Endothelial cell of umbilical vein (primary cell): Measurements from ENCODE around the gene HBEGF. TPM values are rescaled to one million over a fixed set of nuclear protein-coding genes. Genes with fewer than 3 reads are reported as not detected.

Experiments used
- BruUV-seq: library from RNA; stranded (reverse); fragments of 400-500 nt; replicated peaks from 2 replicates; lab custom pipeline; 2021; lab: Mats Ljungman, UMichigan
- CTCF ChIA-PET: fragments of 300-600, 350-600 bp; sonication (Branson Sonifier 250); formaldehyde crosslinking; loops from one replicate; lab custom pipeline; 2021; ENCODE audit warnings: antibody characterized with exemption, inconsistent platforms; lab: Charles Lee
- POLR2A ChIA-PET: fragments of 300-600, 350-600 bp; sonication (Branson Sonifier 250); formaldehyde crosslinking; loops from one replicate; lab custom pipeline; 2021; ENCODE audit warnings: antibody characterized with exemption, inconsistent platforms; lab: Charles Lee
- DNase-seq: peaks from one replicate; pipeline ENCODE4 v3.0.0-alpha.2; 2011; ENCODE audit warnings: low read depth, low spot score
- FAIRE-seq: peaks from 2 replicates; lab custom pipeline; 2011; peaks lifted over from hg19 to GRCh38; lab: Jason Lieb, UNC
- H2AFZ ChIP-seq: 2 replicates; pipeline ENCODE4 v1.6.0; 2012; ENCODE audit warnings: low read depth, low read length, control low read depth, inconsistent platforms
- H3K27ac ChIP-seq: 2 replicates; pipeline ENCODE4 v1.5.1; 2011; ENCODE audit warnings: low read depth, mild to moderate bottlenecking, control low read depth, low read length, moderate library complexity; ENCODE audit not compliant: insufficient read depth
- H3K27me3 ChIP-seq, 2 experiments: 2 replicates each; pipeline versions ENCODE4 v1.6.0 to v1.6.1; 2011; ENCODE audit warnings: low read length in 2 of 2, mixed read lengths in 1 of 2; ENCODE audit not compliant: control insufficient read depth in 2 of 2, insufficient read depth in 2 of 2
- H3K36me3 ChIP-seq, 2 experiments: 2 replicates in 1 of 2; 3 replicates in 1 of 2; pipeline ENCODE4 v1.5.1; 2011; ENCODE audit warnings: low read length in 2 of 2, mild to moderate bottlenecking in 1 of 2, moderate library complexity in 1 of 2; ENCODE audit not compliant: control insufficient read depth in 2 of 2, insufficient read depth in 2 of 2; ENCODE audit errors: extremely low read depth in 1 of 2
- H3K4me1 ChIP-seq: 3 replicates; pipeline ENCODE4 v1.5.1; 2011; ENCODE audit warnings: mild to moderate bottlenecking, low read length; ENCODE audit not compliant: control insufficient read depth, insufficient read depth; ENCODE audit errors: extremely low read depth
- H3K4me2 ChIP-seq: 2 replicates; pipeline ENCODE4 v1.6.1; 2011; ENCODE audit warnings: low read length, control low read depth, mixed read lengths; ENCODE audit not compliant: insufficient read depth
- H3K4me3 ChIP-seq, 3 experiments: fragments of 200-600 bp in 1 of 3; sonication (generic), shearing (Covaris generic) in 1 of 3; replicated peaks in 1 of 3; 2 replicates each; pipeline ENCODE4 v1.5.1; 2011 to 2016; ENCODE audit warnings: control low read depth in 3 of 3, low read length in 3 of 3, mild to moderate bottlenecking in 2 of 3, inconsistent platforms in 1 of 3, low read depth in 1 of 3, moderate library complexity in 1 of 3; ENCODE audit not compliant: insufficient read depth in 1 of 3
- H3K79me2 ChIP-seq: 2 replicates; pipeline ENCODE4 v1.6.0; 2012; ENCODE audit warnings: low read length, inconsistent platforms; ENCODE audit not compliant: control insufficient read depth, insufficient read depth
- H3K9ac ChIP-seq: replicated peaks from 2 replicates; pipeline ENCODE3; 2011; ENCODE audit warnings: low read length, control low read depth; ENCODE audit not compliant: insufficient read depth; ENCODE audit errors: extremely low read depth
- H3K9me1 ChIP-seq: replicated peaks from 3 replicates; pipeline ENCODE4 v1.6.0; 2011; ENCODE audit warnings: mild to moderate bottlenecking, low read length; ENCODE audit not compliant: control insufficient read depth, insufficient read depth; ENCODE audit errors: extremely low read depth
- H3K9me3 ChIP-seq: replicated peaks from 2 replicates; pipeline ENCODE4 v1.5.1; 2012; ENCODE audit warnings: low read length, inconsistent platforms; ENCODE audit not compliant: control insufficient read depth, insufficient read depth
- H4K20me1 ChIP-seq: replicated peaks from 2 replicates; pipeline ENCODE3; 2011; ENCODE audit warnings: mild to moderate bottlenecking, low read length; ENCODE audit not compliant: control insufficient read depth, insufficient read depth; ENCODE audit errors: extremely low read depth
- EZH2 ChIP-seq: IDR thresholded peaks from 2 replicates; pipeline ENCODE4 v1.6.1; 2012; ENCODE audit warnings: borderline replicate concordance, low read depth, mild to moderate bottlenecking, moderate library complexity, low read length, inconsistent platforms; ENCODE audit not compliant: severe bottlenecking
- FOS ChIP-seq: IDR thresholded peaks from 2 replicates; pipeline ENCODE4 v1.6.1; 2011; ENCODE audit warnings: mild to moderate bottlenecking, low read length, moderate library complexity, borderline replicate concordance; ENCODE audit not compliant: insufficient read depth
- GATA2 ChIP-seq: IDR thresholded peaks from 2 replicates; pipeline ENCODE4 v1.7.0; 2011; ENCODE audit warnings: low read depth, mild to moderate bottlenecking, moderate library complexity, mixed read lengths, low read length; ENCODE audit not compliant: insufficient read length, insufficient read depth
- JUN ChIP-seq: IDR thresholded peaks from 2 replicates; pipeline ENCODE4 v1.6.1; 2011; ENCODE audit warnings: borderline replicate concordance, low read depth; ENCODE audit not compliant: insufficient read length, insufficient read depth
- MYC ChIP-seq: IDR thresholded peaks from one replicate; pipeline ENCODE4 v1.6.1; 2011; ENCODE audit warnings: mild to moderate bottlenecking, low read depth, low read length
- POLR2A ChIP-seq: IDR thresholded peaks from 2 replicates; pipeline ENCODE4 v1.6.1; 2012; ENCODE audit warnings: low read depth, mild to moderate bottlenecking, control low read depth, low read length
- POLR2AphosphoS5 ChIP-seq: IDR thresholded peaks from 2 replicates; pipeline ENCODE4 v1.6.1; 2012; ENCODE audit warnings: low read depth, mild to moderate bottlenecking, control low read depth, low read length, moderate library complexity; ENCODE audit not compliant: insufficient read depth
- dilution Hi-C: fragments of 300-500 bp; cut with MboI; formaldehyde crosslinking; loops from one replicate; pipeline ENCODE4 v1.15.0; 2019; ENCODE audit warnings: low sequenced_read_pairs; ENCODE audit not compliant: extremely low pct_ligation_motif_present
- intact Hi-C: fragments of 100-400 bp; cut with micrococcal nuclease; formaldehyde crosslinking; loops from one replicate; pipeline ENCODE4 v1.10.0; 2022
- polyA plus RNA-seq, 4 experiments: library from polyadenylated mRNA; depleted of rRNA in 3 of 4; stranded (reverse) in 3 of 4; unstranded in 1 of 4; fragments of >200 nt; gene quantifications; 2 replicates each; pipeline versions ENCODE4 v1.2.1 to v1.2.3, GENCODE V29; 2011 to 2012; ENCODE audit warnings: missing spikeins in 1 of 4
- total RNA-seq: library from RNA; stranded (reverse); gene quantifications from 2 replicates; pipeline ENCODE4 v1.2.3, GENCODE V29; 2021
- TF ChIP-seq, protein P1 (sequence below), 2 donors: IDR thresholded peaks; 1 replicate in 1 of 2; 2 replicates in 1 of 2; pipeline ENCODE4 v1.5.1; 2011; ENCODE audit warnings: low read length in 2 of 2, mild to moderate bottlenecking in 2 of 2, moderate library complexity in 2 of 2, control low read depth in 1 of 2, inconsistent platforms in 1 of 2, low read depth in 1 of 2; ENCODE audit not compliant: insufficient read depth in 1 of 2; ENCODE audit errors: extremely low read depth in 1 of 2
- TF ChIP-seq, protein P2 (sequence below): IDR thresholded peaks from 2 replicates; pipeline ENCODE4 v1.6.1; 2011; ENCODE audit not compliant: insufficient read depth, insufficient read length

Gene HBEGF
- total and polyA plus RNA-seq, 2 donors (not counting 3 experiments of a cell fraction or from before 2014, with no cell fraction given), result 33.2 to 79.8 TPM

DNA sequence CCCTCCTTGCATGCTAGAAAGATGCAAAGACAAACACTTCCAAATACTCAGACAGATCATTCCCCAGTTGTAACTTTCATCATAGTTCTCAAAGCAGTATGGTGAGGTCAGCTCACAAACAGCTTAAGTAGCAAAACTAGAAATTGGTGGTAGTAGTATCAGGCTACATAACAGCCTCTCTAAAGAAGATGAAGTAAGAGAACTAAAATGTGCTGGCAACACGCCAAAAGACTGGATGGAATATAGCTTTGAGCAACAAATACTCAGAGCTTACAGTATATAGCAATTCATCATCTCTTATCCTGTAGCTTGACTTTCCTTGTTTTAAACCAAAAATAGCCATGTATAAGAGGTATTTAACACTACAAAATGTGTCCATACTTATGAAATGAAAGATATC lies 51.0 kb downstream of the HBEGF start:
- Histone ChIP-seq H4K20me1 (no peaks in the 10 kb centered on the region), H3K27me3 (no peaks in the 10 kb centered on the region), H2AFZ (no peak overlapping the region), H3K4me3 (no peak overlapping the region), H3K36me3 (no peaks in the 10 kb centered on the region), H3K9me1 (no peaks in the 10 kb centered on the region), H3K9ac (no peak overlapping the region), H3K4me2 (peak overlapping the region; percentile 31), H3K27ac (peak overlapping the region; percentile 85), H3K79me2 (peaks cover 72% of the 10 kb centered on the region), H3K9me3 (no peaks in the 10 kb centered on the region), H3K4me1 (peaks cover 77% of the 10 kb centered on the region)
- intact Hi-C loops (loop anchor here (1.0 kb wide), 1 partner anchor 34 kb away; no protein-coding TSS in a partner anchor), dilution Hi-C loops (no loop called here)
- ChIA-PET CTCF (interaction anchor here (0.9 to 2.0 kb wide), 10 partner anchors 15 to 57 kb away, joined by 3 to 20 read pairs (median 5); partner anchors contain the start of gene HBEGF), POLR2A (interaction anchor here (1.1 kb wide), 1 partner anchor 50 kb away, joined by 13 read pairs; the partner anchor contains the start of gene HBEGF)
- TF ChIP-seq MYC, result no peak
- TF ChIP-seq POLR2AphosphoS5, result peak; percentile 30
- TF ChIP-seq GATA2, result no peak
- TF ChIP-seq, protein P1, sequence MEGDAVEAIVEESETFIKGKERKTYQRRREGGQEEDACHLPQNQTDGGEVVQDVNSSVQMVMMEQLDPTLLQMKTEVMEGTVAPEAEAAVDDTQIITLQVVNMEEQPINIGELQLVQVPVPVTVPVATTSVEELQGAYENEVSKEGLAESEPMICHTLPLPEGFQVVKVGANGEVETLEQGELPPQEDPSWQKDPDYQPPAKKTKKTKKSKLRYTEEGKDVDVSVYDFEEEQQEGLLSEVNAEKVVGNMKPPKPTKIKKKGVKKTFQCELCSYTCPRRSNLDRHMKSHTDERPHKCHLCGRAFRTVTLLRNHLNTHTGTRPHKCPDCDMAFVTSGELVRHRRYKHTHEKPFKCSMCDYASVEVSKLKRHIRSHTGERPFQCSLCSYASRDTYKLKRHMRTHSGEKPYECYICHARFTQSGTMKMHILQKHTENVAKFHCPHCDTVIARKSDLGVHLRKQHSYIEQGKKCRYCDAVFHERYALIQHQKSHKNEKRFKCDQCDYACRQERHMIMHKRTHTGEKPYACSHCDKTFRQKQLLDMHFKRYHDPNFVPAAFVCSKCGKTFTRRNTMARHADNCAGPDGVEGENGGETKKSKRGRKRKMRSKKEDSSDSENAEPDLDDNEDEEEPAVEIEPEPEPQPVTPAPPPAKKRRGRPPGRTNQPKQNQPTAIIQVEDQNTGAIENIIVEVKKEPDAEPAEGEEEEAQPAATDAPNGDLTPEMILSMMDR (IDR thresholded peaks at IDR 0.05; ENCODE audit: extremely low read depth in 1 of 2, insufficient read depth in 1 of 2, low read depth in 1 of 2, low read length in 2 of 2), result no peak
- TF ChIP-seq FOS, result no peak
- TF ChIP-seq POLR2A, result no peak
- peak; percentile 78 for TF ChIP-seq JUN
- TF ChIP-seq EZH2, result no peak
- TF ChIP-seq, protein P2, sequence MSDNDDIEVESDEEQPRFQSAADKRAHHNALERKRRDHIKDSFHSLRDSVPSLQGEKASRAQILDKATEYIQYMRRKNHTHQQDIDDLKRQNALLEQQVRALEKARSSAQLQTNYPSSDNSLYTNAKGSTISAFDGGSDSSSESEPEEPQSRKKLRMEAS, result no peak
- DNase-seq (peak; percentile 96), FAIRE-seq (no peak)
- no TSS peak for BruUV-seq
